PC-3 (cell line): ENCODE results near the gene UBQLN1. TPM values are rescaled to one million over a fixed set of nuclear protein-coding genes. Genes with fewer than 3 reads are reported as not detected.
"Not testable (repeated sequence)": the region's sequence is repeated elsewhere in the genome, so short reads cannot be mapped to it uniquely, and the experiment has no call there.

ENCODE experiments used
- ATAC-seq: fragments of 200-7000 bp; cut with Tn5 transposase; 2 replicates; pipeline ENCODE4 v1.9.1; 2020; ENCODE audit warnings: mild to moderate bottlenecking, moderate library complexity
- BruUV-seq: library from RNA; stranded (reverse); fragments of 400-500 nt; replicated peaks from 2 replicates; lab custom pipeline; 2021; lab: Mats Ljungman, UMichigan
- CTCF ChIA-PET: fragments of 300-600 bp; sonication (Branson Sonifier 250); formaldehyde crosslinking; loops from one replicate; lab custom pipeline; 2022; ENCODE audit warnings: antibody characterized with exemption; lab: Charles Lee
- POLR2A ChIA-PET: fragments of 300-600 bp; sonication (Branson Sonifier 250); formaldehyde crosslinking; loops from one replicate; lab custom pipeline; 2022; ENCODE audit warnings: antibody characterized with exemption; ENCODE audit not compliant: unreplicated experiment; lab: Charles Lee
- DNase-seq: peaks from one replicate; pipeline ENCODE4 v3.0.0-alpha.2; 2015
- H2AFZ ChIP-seq: fragments of 300-600 bp; sonication (generic); 2 replicates; pipeline ENCODE4 v1.6.0; 2016; ENCODE audit warnings: antibody characterized with exemption, low read length
- H3F3A ChIP-seq: fragments of 300-600 bp; sonication (generic); one replicate; pipeline ENCODE4 v1.6.0; 2017; ENCODE audit warnings: antibody characterized with exemption, low read length, control low read depth, mild to moderate bottlenecking; ENCODE audit not compliant: unreplicated experiment
- H3K27ac ChIP-seq: fragments of 300-600 bp; sonication (generic); 2 replicates; pipeline ENCODE4 v1.5.1; 2016; ENCODE audit warnings: mild to moderate bottlenecking, low read length
- H3K27me3 ChIP-seq: fragments of 300-600 bp; sonication (generic); 2 replicates; pipeline ENCODE4 v1.6.1; 2016; ENCODE audit warnings: low read length, mixed read lengths
- H3K36me3 ChIP-seq: fragments of 300-600 bp; sonication (generic); 2 replicates; pipeline ENCODE4 v1.6.1; 2016; ENCODE audit warnings: low read depth, mixed run types, low read length, mixed read lengths
- H3K4me1 ChIP-seq: fragments of 300-600 bp; sonication (generic); 2 replicates; pipeline ENCODE4 v1.5.1; 2016; ENCODE audit warnings: low read length; ENCODE audit not compliant: insufficient read depth
- H3K4me2 ChIP-seq: fragments of 300-600 bp; sonication (generic); 2 replicates; pipeline ENCODE4 v1.6.0; 2016; ENCODE audit warnings: low read length
- H3K4me3 ChIP-seq: fragments of 300-600 bp; sonication (generic); 2 replicates; pipeline ENCODE4 v1.5.1; 2016; ENCODE audit warnings: mild to moderate bottlenecking, low read length, mixed read lengths
- H3K79me2 ChIP-seq: fragments of 300-600 bp; sonication (generic); 2 replicates; pipeline ENCODE4 v1.6.1; 2017; ENCODE audit warnings: low read length, mixed read lengths
- H3K9ac ChIP-seq: fragments of 300-600 bp; sonication (generic); 2 replicates; pipeline ENCODE4 v1.6.0; 2016; ENCODE audit warnings: mild to moderate bottlenecking, low read length
- H3K9me2 ChIP-seq: fragments of 300-600 bp; sonication (generic); replicated peaks from 2 replicates; pipeline ENCODE4 v1.6.1; 2016; ENCODE audit warnings: mixed run types, low read length, mixed read lengths
- H3K9me3 ChIP-seq: fragments of 300-600 bp; sonication (generic); 2 replicates; pipeline ENCODE4 v1.6.1; 2016; ENCODE audit warnings: low read length, mixed read lengths
- H4K20me1 ChIP-seq: fragments of 300-600 bp; sonication (generic); 2 replicates; pipeline ENCODE4 v1.6.1; 2016; ENCODE audit warnings: low read length, mixed read lengths
- CTCF ChIP-seq: fragments of 300-600 bp; sonication (generic); conservative IDR thresholded peaks from 2 replicates; pipeline ENCODE4 v1.5.1; 2017; ENCODE audit warnings: antibody characterized with exemption, low read depth, mild to moderate bottlenecking, low read length
- EZH2 ChIP-seq: fragments of 300-600 bp; sonication (generic); IDR thresholded peaks from one replicate; pipeline ENCODE4 v1.6.1; 2017; ENCODE audit warnings: antibody characterized with exemption, mild to moderate bottlenecking, low read length; ENCODE audit not compliant: unreplicated experiment
- EZH2phosphoT487 ChIP-seq: fragments of 300-600 bp; sonication (generic); IDR thresholded peaks from 2 replicates; pipeline ENCODE4 v1.6.1; 2018; ENCODE audit warnings: mild to moderate bottlenecking, antibody characterized with exemption, low read length, borderline replicate concordance
- intact Hi-C: fragments of 100-400 bp; cut with micrococcal nuclease; formaldehyde crosslinking; loops from 2 replicates; pipeline ENCODE4 v1.9.0; 2023
- total RNA-seq: library from RNA; depleted of rRNA; stranded (reverse); fragments of >200 nt; gene quantifications from 2 replicates; pipeline ENCODE4 v1.2.3, GENCODE V29; 2014

The UBQLN1 gene
- total RNA-seq, 1 experiment from 2014 or later = 105 TPM

GRCh38 chr9:83749706-83750105, 41.9 kb upstream of the UBQLN1 start:
- DNase-seq = no peak
- Histone ChIP-seq H3K4me3 (no peak overlapping the region), H3K4me2 (no peak overlapping the region), H3K9ac (no peak overlapping the region), H2AFZ (no peak overlapping the region), H3K27me3 (no peaks in the 10 kb centered on the region), H3F3A (no peaks in the 10 kb centered on the region), H3K4me1 (no peaks in the 10 kb centered on the region), H3K27ac (no peak overlapping the region), H3K9me2 (no peaks in the 10 kb centered on the region), H3K9me3 (no peaks in the 10 kb centered on the region), H3K36me3 (no peaks in the 10 kb centered on the region), H4K20me1 (no peaks in the 10 kb centered on the region), H3K79me2 (no peaks in the 10 kb centered on the region)
- intact Hi-C loops = no loop called here
- CTCF ChIA-PET = no interaction called here
- POLR2A ChIA-PET = no interaction called here
- TF ChIP-seq EZH2 = no peak
- no peak for TF ChIP-seq CTCF
- TF ChIP-seq EZH2phosphoT487 = no peak
- no peak for ATAC-seq
- no TSS peak for BruUV-seq

GRCh38 chr9:83744206-83744605, 36.4 kb upstream of the UBQLN1 start:
- ATAC-seq (no peak), DNase-seq (peak; percentile 27)
- Histone ChIP-seq H3K79me2 (no peaks in the 10 kb centered on the region), H3K4me2 (no peak overlapping the region), H3K27ac (no peak overlapping the region), H3K4me1 (no peaks in the 10 kb centered on the region), H2AFZ (no peak overlapping the region), H3K9me3 (no peaks in the 10 kb centered on the region), H4K20me1 (no peaks in the 10 kb centered on the region), H3F3A (no peaks in the 10 kb centered on the region), H3K36me3 (no peaks in the 10 kb centered on the region), H3K27me3 (no peaks in the 10 kb centered on the region), H3K9me2 (no peaks in the 10 kb centered on the region), H3K9ac (no peak overlapping the region), H3K4me3 (no peak overlapping the region)
- no TSS peak for BruUV-seq
- ChIA-PET POLR2A (no interaction called here), CTCF (no interaction called here)
- TF ChIP-seq CTCF (no peak), EZH2phosphoT487 (no peak), EZH2 (no peak)
- intact Hi-C loops = no loop called here

DNA sequence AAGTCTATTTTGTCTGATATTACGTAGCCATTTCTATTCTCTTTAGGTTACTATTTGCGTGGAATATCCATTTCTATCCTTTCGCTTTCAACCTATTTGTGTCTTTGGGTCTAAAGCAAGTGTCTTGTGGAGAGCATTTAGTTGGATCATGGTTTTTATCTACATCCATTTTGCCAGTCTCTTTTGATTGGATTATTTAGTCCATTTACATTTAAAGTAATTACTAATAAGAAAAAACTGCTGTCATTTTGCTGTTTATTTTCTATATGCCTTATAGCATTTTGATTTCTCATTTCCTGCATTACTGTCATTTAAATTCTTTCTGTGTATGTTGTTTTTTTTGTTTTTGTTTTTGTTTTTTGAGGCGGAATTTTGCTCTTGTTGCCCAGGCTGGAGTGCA, 26.0 kb upstream of the UBQLN1 start:
- BruUV-seq = no TSS peak
- POLR2A ChIA-PET = no interaction called here
- H3K27ac ChIP-seq = no peak overlapping the region

GRCh38 chr9:83728591-83729368, 21.0 kb upstream of the UBQLN1 start:
- H3K4me2 ChIP-seq, ATAC-seq, H3K4me3 ChIP-seq, intact Hi-C loops, DNase-seq, H3K27ac ChIP-seq, BruUV-seq, H3K79me2 ChIP-seq, H3K9ac ChIP-seq, POLR2A ChIA-PET, H3K4me1 ChIP-seq, H4K20me1 ChIP-seq, H3K9me3 ChIP-seq, CTCF ChIA-PET, H3K36me3 ChIP-seq, H3F3A ChIP-seq, H2AFZ ChIP-seq, H3K27me3 ChIP-seq, H3K9me2 ChIP-seq: not testable (repeated sequence)

More for the DNA sequence above, 26.0 kb upstream of the UBQLN1 start:
- Histone ChIP-seq H3K36me3 (no peaks in the 10 kb centered on the region), H2AFZ (no peak overlapping the region), H3F3A (no peaks in the 10 kb centered on the region), H3K27me3 (no peaks in the 10 kb centered on the region), H4K20me1 (no peaks in the 10 kb centered on the region), H3K4me2 (no peak overlapping the region), H3K9ac (no peak overlapping the region), H3K4me1 (no peaks in the 10 kb centered on the region), H3K4me3 (no peak overlapping the region), H3K9me3 (no peaks in the 10 kb centered on the region), H3K79me2 (no peaks in the 10 kb centered on the region), H3K9me2 (no peaks in the 10 kb centered on the region)
- TF ChIP-seq EZH2phosphoT487 (no peak), CTCF (no peak), EZH2 (no peak)
- CTCF ChIA-PET = no interaction called here
- ATAC-seq (no peak), DNase-seq (no peak)
- intact Hi-C loops = no loop called here
